Vagina (tissue), 2 donors: ENCODE measurements around the gene CUBN.

ENCODE experiments used
- CTCF ChIP-seq, 3 experiments: fragments of 450-650 bp in 2 of 3; fragments of 200-600 bp in 1 of 3; sonication (generic) in 1 of 3; IDR thresholded peaks; one replicate each; pipeline ENCODE4 v1.5.1; 2017 to 2019; ENCODE audit warnings: antibody characterized with exemption in 3 of 3, mild to moderate bottlenecking in 2 of 3, moderate library complexity in 2 of 3
- POLR2A ChIP-seq, 2 donors: fragments of 450-650 bp; IDR thresholded peaks; one replicate each; pipeline ENCODE4 v1.6.1; 2017; ENCODE audit warnings: antibody characterized with exemption in 2 of 2, mild to moderate bottlenecking in 2 of 2, moderate library complexity in 2 of 2

DNA sequence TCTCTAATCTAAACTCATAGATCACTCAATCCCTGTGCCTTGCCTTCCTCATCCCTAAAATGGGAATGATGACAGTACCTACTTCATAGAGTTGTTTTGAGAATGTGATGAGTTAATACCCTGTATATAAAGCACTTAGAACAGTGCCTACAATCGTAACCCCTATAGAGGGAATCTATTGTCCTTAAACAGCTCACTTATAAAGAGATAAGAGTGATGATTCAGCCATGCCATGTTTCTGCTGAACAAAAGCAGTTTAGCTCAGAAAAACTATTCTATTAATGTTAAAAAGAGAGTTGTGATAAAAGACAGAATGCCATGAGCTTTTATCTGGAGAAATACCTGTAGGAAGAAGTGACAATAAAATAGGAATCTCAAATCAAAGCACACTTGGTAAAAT, 63.6 kb downstream of the CUBN start:
- no peak for TF ChIP-seq CTCF (IDR thresholded peaks at IDR 0.05)
- no peak for TF ChIP-seq POLR2A (IDR thresholded peaks at IDR 0.05)
